PFSK-1 (cell line): Measurements from ENCODE around the gene IRX6.

Experiments
- POLR2AphosphoS5 ChIP-seq: IDR thresholded peaks from 2 replicates; pipeline ENCODE4 v1.6.1; 2012; ENCODE audit warnings: low read depth, mild to moderate bottlenecking, control low read depth, low read length, moderate library complexity
- TAF1 ChIP-seq: IDR thresholded peaks from 2 replicates; pipeline ENCODE4 v1.6.1; 2012; ENCODE audit warnings: low read length, control low read depth, borderline replicate concordance; ENCODE audit not compliant: insufficient read depth
- TF ChIP-seq, protein P1 (sequence below), 2 experiments: IDR thresholded peaks; 2 replicates each; pipeline versions ENCODE4 v1.6.1 to v1.8.0; 2011 to 2012; ENCODE audit warnings: low read depth in 2 of 2, low read length in 2 of 2, control low read depth in 1 of 2, inconsistent platforms in 1 of 2, mild to moderate bottlenecking in 1 of 2, moderate library complexity in 1 of 2; ENCODE audit not compliant: insufficient read depth in 1 of 2

- no peak for TF ChIP-seq POLR2AphosphoS5
- TF ChIP-seq, protein P1, sequence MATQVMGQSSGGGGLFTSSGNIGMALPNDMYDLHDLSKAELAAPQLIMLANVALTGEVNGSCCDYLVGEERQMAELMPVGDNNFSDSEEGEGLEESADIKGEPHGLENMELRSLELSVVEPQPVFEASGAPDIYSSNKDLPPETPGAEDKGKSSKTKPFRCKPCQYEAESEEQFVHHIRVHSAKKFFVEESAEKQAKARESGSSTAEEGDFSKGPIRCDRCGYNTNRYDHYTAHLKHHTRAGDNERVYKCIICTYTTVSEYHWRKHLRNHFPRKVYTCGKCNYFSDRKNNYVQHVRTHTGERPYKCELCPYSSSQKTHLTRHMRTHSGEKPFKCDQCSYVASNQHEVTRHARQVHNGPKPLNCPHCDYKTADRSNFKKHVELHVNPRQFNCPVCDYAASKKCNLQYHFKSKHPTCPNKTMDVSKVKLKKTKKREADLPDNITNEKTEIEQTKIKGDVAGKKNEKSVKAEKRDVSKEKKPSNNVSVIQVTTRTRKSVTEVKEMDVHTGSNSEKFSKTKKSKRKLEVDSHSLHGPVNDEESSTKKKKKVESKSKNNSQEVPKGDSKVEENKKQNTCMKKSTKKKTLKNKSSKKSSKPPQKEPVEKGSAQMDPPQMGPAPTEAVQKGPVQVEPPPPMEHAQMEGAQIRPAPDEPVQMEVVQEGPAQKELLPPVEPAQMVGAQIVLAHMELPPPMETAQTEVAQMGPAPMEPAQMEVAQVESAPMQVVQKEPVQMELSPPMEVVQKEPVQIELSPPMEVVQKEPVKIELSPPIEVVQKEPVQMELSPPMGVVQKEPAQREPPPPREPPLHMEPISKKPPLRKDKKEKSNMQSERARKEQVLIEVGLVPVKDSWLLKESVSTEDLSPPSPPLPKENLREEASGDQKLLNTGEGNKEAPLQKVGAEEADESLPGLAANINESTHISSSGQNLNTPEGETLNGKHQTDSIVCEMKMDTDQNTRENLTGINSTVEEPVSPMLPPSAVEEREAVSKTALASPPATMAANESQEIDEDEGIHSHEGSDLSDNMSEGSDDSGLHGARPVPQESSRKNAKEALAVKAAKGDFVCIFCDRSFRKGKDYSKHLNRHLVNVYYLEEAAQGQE (IDR thresholded peaks at IDR 0.05; ENCODE audit: insufficient read depth in 1 of 2, low read depth in 2 of 2, low read length in 2 of 2), result no peak
- no peak for TF ChIP-seq TAF1
These were observed 35.9 kb downstream of the IRX6 start for GRCh38 chr16:55359946-55360345.
